Stomach (tissue), 9 donors: ENCODE measurements around the gene ACOT7. TPM values are rescaled to one million over a fixed set of nuclear protein-coding genes. Genes with fewer than 3 reads are reported as not detected.
A peak's percentile ranks its signal among the peaks of the same experiment; 100 is the strongest.
"Not testable (repeated sequence)": the region's sequence is repeated elsewhere in the genome, so short reads cannot be mapped to it uniquely, and the experiment has no call there.

Experiments
- DNase-seq, 2 donors: peaks; one replicate each; pipeline versions ENCODE4 v3.0.0 to v3.0.0-alpha.2; 2013 to 2019
- H3K27ac ChIP-seq, 5 donors: fragments of 200-600 bp in 4 of 5; sonication (generic) in 4 of 5; one replicate each; pipeline ENCODE4 v1.5.1; 2013 to 2019; ENCODE audit warnings: mild to moderate bottlenecking in 1 of 5, moderate library complexity in 1 of 5
- H3K27me3 ChIP-seq, 3 donors: fragments of 200-600 bp; sonication (generic); one replicate each; pipeline ENCODE4 v1.5.1; 2017 to 2019; ENCODE audit warnings: mixed run types in 1 of 3
- H3K36me3 ChIP-seq, 4 donors: fragments of 200-600 bp; sonication (generic); 1 replicate in 3 of 4; 2 replicates in 1 of 4; pipeline ENCODE4 v1.5.1; 2016 to 2019
- H3K4me1 ChIP-seq, 4 donors: fragments of 200-600 bp; sonication (generic); one replicate each; pipeline ENCODE4 v1.5.1; 2016 to 2019
- H3K4me3 ChIP-seq, 4 donors: fragments of 200-600 bp; sonication (generic) in 3 of 4; one replicate each; pipeline ENCODE4 v1.5.1; 2016 to 2019; ENCODE audit warnings: mild to moderate bottlenecking in 1 of 4
- H3K9me3 ChIP-seq, 4 donors: fragments of 200-600 bp; sonication (generic); one replicate each; pipeline ENCODE4 v1.5.1; 2016 to 2019
- EP300 ChIP-seq: sonication (generic); formaldehyde crosslinking; IDR thresholded peaks from one replicate; pipeline ENCODE4 v1.6.1; 2017; ENCODE audit warnings: antibody characterized with exemption
- POLR2A ChIP-seq, 4 donors: fragments of 450-650 bp; IDR thresholded peaks; one replicate each; pipeline ENCODE4 v1.6.1; 2016; ENCODE audit warnings: antibody characterized with exemption in 4 of 4, control low read depth in 2 of 4, mild to moderate bottlenecking in 1 of 4, moderate library complexity in 1 of 4
- POLR2AphosphoS5 ChIP-seq, 3 donors: sonication (generic); formaldehyde crosslinking; IDR thresholded peaks; one replicate each; pipeline ENCODE4 v1.6.1; 2016; ENCODE audit warnings: antibody characterized with exemption in 3 of 3
- WGBS, 5 donors: extraction: QIAGEN DNeasy Blood & Tissue Kit in 3 of 5; methylation state at CpG; one replicate each; pipeline versions ENCODE4 v1.1.5 to v1.1.7; 2013 to 2018; 5-methylcytosine and 5-hydroxymethylcytosine counted together
- intact Hi-C: fragments of 100-400 bp; cut with DNase I; formaldehyde crosslinking; loops from one replicate; pipeline ENCODE4 v1.15.1; 2023; ENCODE audit warnings: low total_unique reads
- polyA plus RNA-seq, 3 donors: library from polyadenylated mRNA; stranded (reverse); fragments of 200-250 nt; gene quantifications; one replicate each; pipeline ENCODE4 v1.2.3, GENCODE V29; 2013
- total RNA-seq, 5 donors: library from RNA; depleted of rRNA; stranded (reverse); fragments of >200 nt; gene quantifications; one replicate each; pipeline versions ENCODE4 v1.1.0 to v1.2.3, GENCODE V29; 2014 to 2016
- TF ChIP-seq, protein P1 (sequence below), 7 experiments: fragments of 450-650 bp in 4 of 7; fragments of 200-600 bp in 3 of 7; sonication (generic) in 3 of 7; IDR thresholded peaks; one replicate each; pipeline ENCODE4 v1.5.1; 2016 to 2019; ENCODE audit warnings: antibody characterized with exemption in 7 of 7, control low read depth in 2 of 7, mild to moderate bottlenecking in 1 of 7
- donor health status: healthy with polysubstance abuse.
- donor health status: Bipolar disorder and iron deficiency.
- donor health status: healthy.

The ACOT7 gene
- total and polyA plus RNA-seq, 8 donors = 9.4 to 69.8 (median 19.4) TPM; not detected in 1

GRCh38 chr1:6396998-6397397 is 3.4 kb upstream of the ACOT7 start:
- Histone ChIP-seq H3K4me1 (peaks cover 14 to 15% (median 14%) of the 10 kb centered on the region in 4 donors), H3K27me3 (peaks cover 0 to 4% (median 0%) of the 10 kb centered on the region in 3 donors), H3K4me3 (no peak overlapping the region), H3K9me3 (no peaks in the 10 kb centered on the region), H3K36me3 (no peaks in the 10 kb centered on the region), H3K27ac (no peak overlapping the region)
- no peak for TF ChIP-seq EP300
- TF ChIP-seq POLR2A (IDR thresholded peaks at IDR 0.05) = no peak
- TF ChIP-seq, protein P1, sequence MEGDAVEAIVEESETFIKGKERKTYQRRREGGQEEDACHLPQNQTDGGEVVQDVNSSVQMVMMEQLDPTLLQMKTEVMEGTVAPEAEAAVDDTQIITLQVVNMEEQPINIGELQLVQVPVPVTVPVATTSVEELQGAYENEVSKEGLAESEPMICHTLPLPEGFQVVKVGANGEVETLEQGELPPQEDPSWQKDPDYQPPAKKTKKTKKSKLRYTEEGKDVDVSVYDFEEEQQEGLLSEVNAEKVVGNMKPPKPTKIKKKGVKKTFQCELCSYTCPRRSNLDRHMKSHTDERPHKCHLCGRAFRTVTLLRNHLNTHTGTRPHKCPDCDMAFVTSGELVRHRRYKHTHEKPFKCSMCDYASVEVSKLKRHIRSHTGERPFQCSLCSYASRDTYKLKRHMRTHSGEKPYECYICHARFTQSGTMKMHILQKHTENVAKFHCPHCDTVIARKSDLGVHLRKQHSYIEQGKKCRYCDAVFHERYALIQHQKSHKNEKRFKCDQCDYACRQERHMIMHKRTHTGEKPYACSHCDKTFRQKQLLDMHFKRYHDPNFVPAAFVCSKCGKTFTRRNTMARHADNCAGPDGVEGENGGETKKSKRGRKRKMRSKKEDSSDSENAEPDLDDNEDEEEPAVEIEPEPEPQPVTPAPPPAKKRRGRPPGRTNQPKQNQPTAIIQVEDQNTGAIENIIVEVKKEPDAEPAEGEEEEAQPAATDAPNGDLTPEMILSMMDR (IDR thresholded peaks at IDR 0.05) = no peak
- TF ChIP-seq POLR2AphosphoS5 (IDR thresholded peaks at IDR 0.05) = no peak
- no peak for DNase-seq
- intact Hi-C loops = no loop called here

DNA sequence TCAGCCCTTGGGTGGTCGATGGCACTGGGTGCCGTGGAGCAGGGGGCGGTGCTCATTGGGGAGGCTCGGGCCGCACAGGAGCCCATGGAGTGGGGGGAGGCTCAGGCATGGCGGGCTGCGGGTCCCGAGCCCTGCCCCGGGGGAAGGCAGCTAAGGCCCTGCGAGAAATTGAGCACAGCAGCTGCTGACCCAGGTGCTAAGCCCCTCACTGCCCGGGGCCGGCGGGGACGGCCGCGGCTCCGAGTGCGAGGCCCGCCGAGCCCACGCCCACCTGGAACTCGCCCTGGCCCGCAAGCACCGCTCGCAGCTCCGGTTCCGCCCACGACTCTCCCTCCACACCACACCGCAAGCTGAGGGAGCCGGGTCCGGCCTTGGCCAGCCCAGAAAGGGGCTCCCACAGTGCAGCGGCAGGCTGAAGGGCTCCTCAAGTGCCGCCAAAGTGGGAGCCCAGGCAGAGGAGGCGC is 2.2 kb upstream of the ACOT7 start:
- H3K27me3 ChIP-seq, intact Hi-C loops, H3K4me3 ChIP-seq, H3K27ac ChIP-seq, H3K9me3 ChIP-seq, DNase-seq, H3K36me3 ChIP-seq: not testable (repeated sequence)
- H3K4me1 ChIP-seq = peaks cover 14 to 20% (median 17%) of the 10 kb centered on the region in 4 donors
- 93 to 100% (median 96%) methylated on average over 14 to 34 of the region's 34 CpGs for WGBS, 5 donors

DNA sequence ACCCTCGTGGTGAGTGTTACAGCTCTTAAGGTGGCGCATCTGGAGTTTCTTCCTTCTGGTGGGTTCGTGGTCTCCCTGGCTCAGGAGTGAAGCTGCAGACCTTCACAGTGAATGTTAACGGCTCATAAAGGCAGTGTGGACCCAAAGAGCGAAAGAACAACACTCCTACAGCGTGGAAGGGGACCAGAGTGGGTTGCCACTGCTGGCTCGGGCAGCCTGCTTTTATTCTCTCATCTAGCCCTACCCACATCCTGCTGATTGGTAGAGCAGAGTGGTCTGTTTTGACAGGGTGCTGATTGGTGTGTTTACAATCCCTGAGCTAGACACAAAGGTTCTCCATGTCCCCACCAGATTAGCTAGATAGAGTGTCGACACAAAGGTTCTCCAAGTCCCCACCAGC is 1.6 kb upstream of the ACOT7 start:
- H3K4me1 ChIP-seq = peaks cover 14 to 20% (median 17%) of the 10 kb centered on the region in 4 donors
- WGBS, 5 donors = 79 to 93% (median 91%) methylated on average over 7 to 8 of the region's 8 CpGs
- DNase-seq, H3K27me3 ChIP-seq, H3K9me3 ChIP-seq, intact Hi-C loops, H3K4me3 ChIP-seq, H3K36me3 ChIP-seq, H3K27ac ChIP-seq: not testable (repeated sequence)

DNA sequence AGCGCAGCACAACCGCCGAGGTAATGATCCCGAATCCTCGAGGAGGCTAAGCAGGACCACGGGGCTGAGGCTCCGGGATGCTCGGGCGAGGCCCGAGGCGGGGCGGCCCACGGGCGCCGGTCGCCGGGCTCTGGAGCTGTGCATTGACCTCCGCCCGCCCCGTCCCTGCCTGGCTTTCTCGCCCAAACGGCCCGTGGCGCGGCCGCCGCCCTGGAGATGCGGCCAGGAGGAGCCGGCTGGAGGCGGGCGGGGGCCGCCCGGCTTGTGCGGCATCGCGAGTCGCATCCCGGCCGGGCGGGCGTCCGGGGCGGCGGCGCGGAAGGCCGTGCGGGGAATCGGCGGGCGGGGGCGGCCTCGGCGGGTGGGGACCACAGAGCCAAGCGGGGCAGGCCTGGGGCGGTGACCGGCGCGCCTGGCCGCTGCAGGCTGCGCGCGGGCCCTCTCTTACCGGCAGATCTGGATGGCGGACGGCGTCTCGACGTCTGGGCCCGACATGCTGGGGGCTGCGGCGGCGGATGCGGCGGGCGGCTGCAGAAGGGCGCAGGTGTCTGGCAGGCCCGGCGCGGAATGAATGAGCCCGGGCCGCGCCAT is 663 bp downstream of the ACOT7 start:
- no peak for DNase-seq
- WGBS, 5 donors = 0 to 3% (median 1%) methylated on average over 5 to 83 of the region's 83 CpGs
- H3K4me3 ChIP-seq = peak overlapping the region; percentile 59 to 72 (median 64)
- peaks cover 14 to 20% (median 17%) of the 10 kb centered on the region in 4 donors for H3K4me1 ChIP-seq
- intact Hi-C loops = no loop called here
- no peaks in the 10 kb centered on the region for H3K27me3 ChIP-seq
- H3K9me3 ChIP-seq = no peaks in the 10 kb centered on the region
- H3K27ac ChIP-seq = peak overlapping the region; percentile 66 to 99 (median 99)
- TF ChIP-seq EP300 = no peak
- TF ChIP-seq, protein P1 (IDR thresholded peaks at IDR 0.05) = no peak
- no peak for TF ChIP-seq POLR2AphosphoS5 (IDR thresholded peaks at IDR 0.05)
- TF ChIP-seq POLR2A (IDR thresholded peaks at IDR 0.05) = no peak
- H3K36me3 ChIP-seq = no peaks in the 10 kb centered on the region

DNA sequence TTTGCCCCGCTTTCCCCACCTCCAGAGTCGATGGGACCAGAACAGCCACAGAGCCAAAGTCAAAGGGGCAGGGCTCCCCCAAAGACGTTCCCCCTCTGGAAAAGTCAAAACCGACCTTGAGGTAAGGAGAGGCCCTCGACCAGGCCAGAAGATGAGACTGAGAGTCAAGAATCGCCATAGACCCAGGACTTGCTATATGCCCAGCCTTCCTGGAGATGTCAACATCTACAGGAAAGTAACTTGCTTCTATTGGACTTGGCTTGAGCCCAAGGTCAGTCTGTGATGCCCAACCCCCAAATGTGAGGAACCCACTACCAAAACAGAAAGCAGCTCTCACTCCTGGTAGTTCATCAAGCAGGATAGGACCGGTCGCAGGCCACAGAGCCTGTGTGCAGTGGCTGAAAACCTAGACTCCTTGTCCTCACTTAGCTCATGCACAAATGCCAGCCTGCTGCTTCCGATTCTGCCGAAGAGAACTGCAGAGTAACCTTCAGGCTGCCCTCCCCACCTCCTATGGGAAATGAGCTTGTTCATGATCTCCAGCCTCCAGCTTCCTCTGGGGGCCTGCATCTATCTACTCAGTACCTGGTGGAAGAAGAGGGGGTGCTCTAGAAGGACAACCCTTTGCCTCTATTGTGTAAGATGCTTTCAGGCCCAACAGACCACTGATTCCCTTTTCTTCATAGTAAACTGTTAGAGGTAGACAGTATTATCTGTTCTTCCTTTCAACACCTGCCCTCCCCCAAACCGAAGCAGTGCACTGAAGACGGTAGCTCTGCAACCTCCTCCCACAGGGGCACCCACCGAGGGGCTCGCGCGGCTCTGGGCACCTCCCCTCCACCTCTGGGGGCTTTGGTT is 1.4 kb downstream of the ACOT7 start:
- 40 to 48% (median 44%) methylated on average over 15 to 16 of the region's 16 CpGs for WGBS, 5 donors
- H3K36me3 ChIP-seq = no peaks in the 10 kb centered on the region
- H3K4me1 ChIP-seq = peaks cover 14 to 20% (median 17%) of the 10 kb centered on the region in 4 donors
- peak in 1 of 2 donors; percentile 61 for DNase-seq
- intact Hi-C loops = no loop called here
- TF ChIP-seq, protein P1 (IDR thresholded peaks at IDR 0.05) = peak in 1 of 7 experiments; percentile 8
- no peak for TF ChIP-seq EP300
- H3K9me3 ChIP-seq = no peaks in the 10 kb centered on the region
- H3K27me3 ChIP-seq = no peaks in the 10 kb centered on the region
- H3K4me3 ChIP-seq = peak overlapping the region; percentile 59 to 72 (median 64)
- peak overlapping the region in 3 of 5 donors; percentile 93 to 99 (median 99) for H3K27ac ChIP-seq
